BE2C (cell line): ENCODE data around the gene PLA2G3.

ENCODE experiments used
- DNase-seq: peaks from one replicate; pipeline ENCODE4 v3.0.0-alpha.2; 2020
- H3K27me3 ChIP-seq: fragments of 250-450 bp; sonication (Bioruptor Pico); 2 replicates; pipeline ENCODE4 v1.5.1; 2020; ENCODE audit warnings: mild to moderate bottlenecking
- H3K36me3 ChIP-seq: fragments of 250-450 bp; sonication (Bioruptor Pico); 2 replicates; pipeline ENCODE4 v1.5.1; 2020; ENCODE audit warnings: mild to moderate bottlenecking
- H3K4me1 ChIP-seq: fragments of 250-450 bp; sonication (Bioruptor Pico); 2 replicates; pipeline ENCODE4 v1.5.1; 2020
- H3K4me3 ChIP-seq: 2 replicates; pipeline ENCODE4 v1.5.1; 2011; ENCODE audit warnings: low read depth, low read length
- H3K9me3 ChIP-seq: fragments of 250-450 bp; sonication (Bioruptor Pico); 2 replicates; pipeline ENCODE4 v1.5.1; 2020
- CTCF ChIP-seq: IDR thresholded peaks from 2 replicates; pipeline ENCODE4 v1.5.1; 2012; ENCODE audit warnings: mild to moderate bottlenecking, low read depth, low read length

Gene PLA2G3

GRCh38 chr22:31162015-31162765, 21.9 kb upstream of the PLA2G3 start:
- Histone ChIP-seq H3K4me3 (no peak overlapping the region), H3K36me3 (peaks cover 10% of the 10 kb centered on the region), H3K9me3 (no peaks in the 10 kb centered on the region; the same call in 1 of the 2 replicates), H3K27me3 (no peaks in the 10 kb centered on the region), H3K4me1 (no peaks in the 10 kb centered on the region)
- TF ChIP-seq CTCF, result no peak
- no peak for DNase-seq

- peaks cover 10% of the 10 kb centered on the region for H3K36me3 ChIP-seq
- peak overlapping the region; percentile 94; the same call in 1 of the 2 replicates for H3K4me3 ChIP-seq
- H3K4me1 ChIP-seq, result no peaks in the 10 kb centered on the region
These were observed 21.1 kb upstream of the PLA2G3 start for GRCh38 chr22:31161386-31161785.

GRCh38 chr22:31160328-31160978, 20.1 kb upstream of the PLA2G3 start:
- Histone ChIP-seq H3K27me3 (no peaks in the 10 kb centered on the region; the same call in 1 of the 2 replicates), H3K36me3 (peaks cover 7% of the 10 kb centered on the region), H3K4me1 (no peaks in the 10 kb centered on the region), H3K9me3 (no peaks in the 10 kb centered on the region; the same call in 1 of the 2 replicates), H3K4me3 (peak overlapping the region; percentile 94)
- TF ChIP-seq CTCF, result no peak
- no peak for DNase-seq

More at GRCh38 chr22:31161386-31161785, 21.1 kb upstream of the PLA2G3 start:
- TF ChIP-seq CTCF, result no peak
- Histone ChIP-seq H3K27me3 (no peaks in the 10 kb centered on the region), H3K9me3 (no peaks in the 10 kb centered on the region; the same call in 1 of the 2 replicates)
- DNase-seq, result no peak

- no peak overlapping the region for H3K4me3 ChIP-seq
- H3K4me1 ChIP-seq, result no peaks in the 10 kb centered on the region
- no peaks in the 10 kb centered on the region; the same call in 1 of the 2 replicates for H3K27me3 ChIP-seq
- TF ChIP-seq CTCF, result no peak
- DNase-seq, result no peak
- H3K9me3 ChIP-seq, result no peaks in the 10 kb centered on the region; the same call in 1 of the 2 replicates
- H3K36me3 ChIP-seq, result no peaks in the 10 kb centered on the region
These were observed 15.1 kb upstream of the PLA2G3 start for GRCh38 chr22:31155422-31155821.

GRCh38 chr22:31154975-31155374, 14.7 kb upstream of the PLA2G3 start:
- no peak for DNase-seq
- TF ChIP-seq CTCF, result no peak
- H3K4me1 ChIP-seq, result no peaks in the 10 kb centered on the region
- no peaks in the 10 kb centered on the region for H3K36me3 ChIP-seq
- H3K9me3 ChIP-seq, result no peaks in the 10 kb centered on the region; the same call in 1 of the 2 replicates
- H3K27me3 ChIP-seq, result no peaks in the 10 kb centered on the region; the same call in 1 of the 2 replicates
- H3K4me3 ChIP-seq, result no peak overlapping the region

- no peak for TF ChIP-seq CTCF
- no peaks in the 10 kb centered on the region; the same call in 1 of the 2 replicates for H3K27me3 ChIP-seq
- no peak overlapping the region for H3K4me3 ChIP-seq
- H3K9me3 ChIP-seq, result no peaks in the 10 kb centered on the region
- H3K36me3 ChIP-seq, result no peaks in the 10 kb centered on the region
- H3K4me1 ChIP-seq, result no peaks in the 10 kb centered on the region
- DNase-seq, result no peak
These were observed 13.0 kb upstream of the PLA2G3 start for GRCh38 chr22:31153357-31153756.
